Measurements from ENCODE around the gene PJA1. TPM values are rescaled to one million over a fixed set of nuclear protein-coding genes. Genes with fewer than 3 reads are reported as not detected.

PJA1 gene
- total RNA-seq, 2 donors from 2014 or later = 32.0 to 32.6 TPM

DNA sequence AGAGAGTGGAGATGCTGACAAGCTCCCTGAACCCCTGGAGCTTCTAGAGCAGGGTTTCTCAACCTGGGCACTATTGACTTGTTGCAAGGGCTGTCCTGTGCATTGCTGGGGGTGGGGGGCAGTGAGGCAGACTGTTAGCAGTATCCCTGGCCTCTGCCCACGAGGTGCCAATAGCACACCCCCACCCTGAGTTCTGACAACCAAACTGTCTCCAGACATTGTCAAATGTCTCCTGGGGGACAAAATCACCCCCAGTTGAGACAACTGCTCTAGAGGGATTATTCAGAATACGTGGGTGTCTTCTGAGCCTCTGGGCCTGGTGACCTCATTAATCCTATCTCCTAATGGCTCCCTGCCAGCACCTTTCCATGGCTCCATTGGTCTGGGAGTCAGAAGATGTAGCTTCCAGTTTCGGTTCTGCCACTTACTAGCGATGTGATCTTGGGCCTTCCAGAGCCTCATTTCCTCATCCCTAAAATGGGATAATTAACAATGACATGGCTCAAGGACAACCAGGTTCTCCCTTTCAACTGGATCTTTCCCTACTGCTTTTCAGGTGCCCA is 17.6 kb upstream of the PJA1 start:
- H3K27me3 Mint-ChIP-seq (ENCODE audit: insufficient read depth) = peaks cover 12% of the 10 kb centered on the region
- Histone ChIP-seq H3K27me3 (ENCODE audit: control insufficient read depth, insufficient read depth, low read length, poor library complexity, severe bottlenecking) (no peaks in the 10 kb centered on the region), H3K4me1 (ENCODE audit: control insufficient read depth, insufficient read depth, low read length) (no peaks in the 10 kb centered on the region), H3K36me3 (ENCODE audit: control insufficient read depth, insufficient read depth, low read length) (no peaks in the 10 kb centered on the region), H3K9ac (ENCODE audit: extremely low read depth, low read length, poor library complexity, severe bottlenecking) (no peak overlapping the region), H3K9me3 (ENCODE audit: control insufficient read depth, low read length) (no peaks in the 10 kb centered on the region), H3K27ac (ENCODE audit: low read depth, low read length) (no peak overlapping the region), H3K4me3 (ENCODE audit: low read length) (no peak overlapping the region)
- peaks cover 2% of the 10 kb centered on the region for H3K4me1 Mint-ChIP-seq
- no peak overlapping the region for H3K4me3 Mint-ChIP-seq
- TF ChIP-seq, protein P1, sequence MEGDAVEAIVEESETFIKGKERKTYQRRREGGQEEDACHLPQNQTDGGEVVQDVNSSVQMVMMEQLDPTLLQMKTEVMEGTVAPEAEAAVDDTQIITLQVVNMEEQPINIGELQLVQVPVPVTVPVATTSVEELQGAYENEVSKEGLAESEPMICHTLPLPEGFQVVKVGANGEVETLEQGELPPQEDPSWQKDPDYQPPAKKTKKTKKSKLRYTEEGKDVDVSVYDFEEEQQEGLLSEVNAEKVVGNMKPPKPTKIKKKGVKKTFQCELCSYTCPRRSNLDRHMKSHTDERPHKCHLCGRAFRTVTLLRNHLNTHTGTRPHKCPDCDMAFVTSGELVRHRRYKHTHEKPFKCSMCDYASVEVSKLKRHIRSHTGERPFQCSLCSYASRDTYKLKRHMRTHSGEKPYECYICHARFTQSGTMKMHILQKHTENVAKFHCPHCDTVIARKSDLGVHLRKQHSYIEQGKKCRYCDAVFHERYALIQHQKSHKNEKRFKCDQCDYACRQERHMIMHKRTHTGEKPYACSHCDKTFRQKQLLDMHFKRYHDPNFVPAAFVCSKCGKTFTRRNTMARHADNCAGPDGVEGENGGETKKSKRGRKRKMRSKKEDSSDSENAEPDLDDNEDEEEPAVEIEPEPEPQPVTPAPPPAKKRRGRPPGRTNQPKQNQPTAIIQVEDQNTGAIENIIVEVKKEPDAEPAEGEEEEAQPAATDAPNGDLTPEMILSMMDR (conservative IDR thresholded peaks at IDR 0.05) = no peak
- no peaks in the 10 kb centered on the region for H3K36me3 Mint-ChIP-seq (ENCODE audit: low read depth)
- DNase-seq = peak; percentile 17
- no peak overlapping the region for H3K27ac Mint-ChIP-seq
- H3K9me3 Mint-ChIP-seq = peaks cover 68% of the 10 kb centered on the region
- WGBS, 2 experiments (ENCODE audit: insufficient coverage in 1 of 2, insufficient read length in 1 of 2) = 93 to 100% methylated on average over 2 to 4 of the region's 4 CpGs

DNA sequence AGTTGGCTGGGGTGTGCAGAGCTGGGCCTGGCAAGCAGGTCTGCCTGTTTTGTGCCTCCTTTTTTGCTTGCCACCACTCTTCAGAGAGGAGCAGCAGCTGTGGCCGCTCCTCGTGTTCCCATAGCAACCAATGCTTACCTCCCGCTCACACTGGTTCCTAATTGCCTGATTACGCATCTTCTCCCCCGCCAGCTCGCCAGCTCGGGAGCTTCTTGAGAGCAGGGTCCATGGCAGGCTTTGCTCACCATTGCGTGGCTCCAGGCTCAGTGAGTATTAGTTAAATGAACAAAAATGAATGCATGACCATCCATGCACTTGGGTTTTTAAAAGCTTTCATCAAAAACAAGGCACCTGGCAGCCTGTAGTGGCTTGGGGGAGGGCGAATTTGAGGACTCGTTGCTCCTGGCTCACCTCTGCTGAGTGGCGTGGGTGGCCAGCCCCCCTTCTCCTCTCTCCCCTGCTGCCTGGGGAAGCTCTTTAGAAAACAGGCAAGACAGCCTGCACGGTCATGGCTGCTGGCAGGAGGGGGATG is 14.2 kb upstream of the PJA1 start:
- H3K4me3 Mint-ChIP-seq = no peak overlapping the region
- Histone ChIP-seq H3K4me3 (ENCODE audit: low read length) (no peak overlapping the region), H3K36me3 (ENCODE audit: control insufficient read depth, insufficient read depth, low read length) (no peaks in the 10 kb centered on the region), H3K27me3 (ENCODE audit: control insufficient read depth, insufficient read depth, low read length, poor library complexity, severe bottlenecking) (no peaks in the 10 kb centered on the region), H3K27ac (ENCODE audit: low read depth, low read length) (peak overlapping the region; percentile 38), H3K4me1 (ENCODE audit: control insufficient read depth, insufficient read depth, low read length) (no peaks in the 10 kb centered on the region), H3K9me3 (ENCODE audit: control insufficient read depth, low read length) (peaks cover 13% of the 10 kb centered on the region), H3K9ac (ENCODE audit: extremely low read depth, low read length, poor library complexity, severe bottlenecking) (no peak overlapping the region)
- 19 to 35% methylated on average over 3 to 12 of the region's 12 CpGs for WGBS, 2 experiments (ENCODE audit: insufficient coverage in 1 of 2, insufficient read length in 1 of 2)
- H3K36me3 Mint-ChIP-seq (ENCODE audit: low read depth) = no peaks in the 10 kb centered on the region
- H3K27ac Mint-ChIP-seq = no peak overlapping the region
- H3K9me3 Mint-ChIP-seq = peaks cover 76% of the 10 kb centered on the region
- peak; percentile 70 for DNase-seq
- TF ChIP-seq, protein P1 (conservative IDR thresholded peaks at IDR 0.05) = no peak
- H3K4me1 Mint-ChIP-seq = peaks cover 11% of the 10 kb centered on the region
- peaks cover 13% of the 10 kb centered on the region for H3K27me3 Mint-ChIP-seq (ENCODE audit: insufficient read depth)

DNA sequence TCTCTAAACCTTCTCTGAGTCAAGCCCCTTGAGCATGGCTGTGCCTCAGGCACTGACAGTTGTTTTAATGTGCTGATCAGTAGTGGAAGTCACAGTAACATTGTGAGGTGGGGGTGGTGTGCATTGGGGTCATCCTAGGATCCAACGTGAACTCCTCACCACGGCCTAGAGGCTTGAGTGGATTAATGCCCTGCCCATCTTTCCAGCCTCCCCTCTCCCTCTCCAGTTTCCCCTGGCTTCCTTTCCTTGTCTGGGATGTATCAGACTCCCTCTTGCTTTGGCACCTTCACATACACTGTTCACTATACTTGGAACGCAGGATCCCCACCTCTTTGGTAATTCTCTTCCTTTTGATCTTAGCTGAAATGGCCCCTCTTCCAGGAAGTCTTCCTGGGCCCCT is 13.3 kb upstream of the PJA1 start:
- H3K27ac ChIP-seq (ENCODE audit: low read depth, low read length) = no peak overlapping the region
- H3K4me3 ChIP-seq (ENCODE audit: low read length) = no peak overlapping the region
- Mint-ChIP-seq H3K36me3 (ENCODE audit: low read depth) (no peaks in the 10 kb centered on the region), H3K9me3 (peaks cover 76% of the 10 kb centered on the region), H3K4me1 (peaks cover 12% of the 10 kb centered on the region), H3K4me3 (no peak overlapping the region), H3K27ac (no peak overlapping the region), H3K27me3 (ENCODE audit: insufficient read depth) (peaks cover 13% of the 10 kb centered on the region)
- TF ChIP-seq, protein P1 (conservative IDR thresholded peaks at IDR 0.05) = no peak
- H3K9me3 ChIP-seq (ENCODE audit: control insufficient read depth, low read length) = peaks cover 13% of the 10 kb centered on the region
- no peaks in the 10 kb centered on the region for H3K36me3 ChIP-seq (ENCODE audit: control insufficient read depth, insufficient read depth, low read length)
- no peaks in the 10 kb centered on the region for H3K4me1 ChIP-seq (ENCODE audit: control insufficient read depth, insufficient read depth, low read length)
- no peak overlapping the region for H3K9ac ChIP-seq (ENCODE audit: extremely low read depth, low read length, poor library complexity, severe bottlenecking)
- WGBS, 2 experiments (ENCODE audit: insufficient coverage in 1 of 2, insufficient read length in 1 of 2) = 88 to 89% methylated on average over 2 to 3 of the region's 3 CpGs
- peak; percentile 23 for DNase-seq
- H3K27me3 ChIP-seq (ENCODE audit: control insufficient read depth, insufficient read depth, low read length, poor library complexity, severe bottlenecking) = no peaks in the 10 kb centered on the region

Data from endodermal cell (in vitro differentiated cells).